Ramos (cell line): ENCODE measurements around the gene PSAP.

Source experiments
- in situ Hi-C: fragments of 300-500 bp; cut with MboI; formaldehyde crosslinking; loops from one replicate; pipeline ENCODE4 v1.14.3; 2022; ENCODE audit warnings: low sequenced_read_pairs; ENCODE audit not compliant: unreplicated experiment

Gene PSAP

GRCh38 chr10:71773221-71773971 lies 77.7 kb downstream of the PSAP start, which contains the start of gene VSIR:
Gene VSIR (minus strand): TSS chr10:71773520. CDS start chr10:71773439, 81 bp downstream.
- in situ Hi-C loops = no loop called here

GRCh38 chr10:71772832-71773220 lies 78.2 kb downstream of the PSAP start:
- in situ Hi-C loops = no loop called here

- in situ Hi-C loops = no loop called here
Measured at GRCh38 chr10:71771821-71772617, 79.0 kb downstream of the PSAP start.

GRCh38 chr10:71771204-71771603 lies 79.8 kb downstream of the PSAP start:
- in situ Hi-C loops = no loop called here

- in situ Hi-C loops = no loop called here
Measured at GRCh38 chr10:71770789-71771188, 80.3 kb downstream of the PSAP start.

- in situ Hi-C loops = no loop called here
Measured at GRCh38 chr10:71770255-71770654, 80.8 kb downstream of the PSAP start.

GRCh38 chr10:71769279-71769823 lies 81.7 kb downstream of the PSAP start:
- in situ Hi-C loops = no loop called here

GRCh38 chr10:71767420-71768035 lies 83.5 kb downstream of the PSAP start:
- in situ Hi-C loops = no loop called here

- in situ Hi-C loops = no loop called here
Measured at GRCh38 chr10:71766717-71767419, 84.2 kb downstream of the PSAP start.
